ENCODE results near the gene DCDC1. TPM values are rescaled to one million over a fixed set of nuclear protein-coding genes. Genes with fewer than 3 reads are reported as not detected.

The DCDC1 gene
- total and polyA plus RNA-seq, 2 donors (not counting 1 experiment from before 2014, with no cell fraction given): 0.05 to 0.17 TPM

DNA sequence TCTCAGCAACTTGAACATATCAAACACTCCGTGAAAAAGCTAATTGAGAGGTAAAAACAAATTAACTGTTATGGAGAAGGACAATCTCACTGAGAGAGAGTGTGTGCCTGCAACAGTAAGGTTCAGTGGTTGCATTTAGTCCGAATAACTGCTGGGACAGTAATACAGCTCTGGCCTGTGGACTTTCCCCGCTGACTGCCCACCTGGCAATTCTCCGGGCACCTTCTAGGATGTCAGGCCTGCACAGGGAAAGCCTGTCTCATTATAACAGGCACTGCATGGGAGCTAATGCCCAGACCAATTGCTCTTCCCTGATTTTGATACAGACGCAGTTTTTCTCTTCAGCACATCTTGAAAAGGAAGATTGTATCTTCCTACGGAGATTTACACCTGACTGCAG is 251.0 kb downstream of the DCDC1 start:
- no peaks in the 10 kb centered on the region for H3K27me3 ChIP-seq (ENCODE audit: control insufficient read depth, insufficient read depth, low read length)
- no peaks in the 10 kb centered on the region for H3K4me1 ChIP-seq (ENCODE audit: control insufficient read depth, extremely low read depth, insufficient read depth, low read length)
- no peak overlapping the region for H3K4me3 ChIP-seq (replicated peaks in 1 of 4; ENCODE audit: control extremely low read depth in 1 of 4, insufficient read depth in 1 of 4, low read depth in 3 of 4, low read length in 4 of 4)
- no peaks in the 10 kb centered on the region for H3K9me3 ChIP-seq (ENCODE audit: control insufficient read depth, insufficient read depth, low read depth, low read length)
- no peak overlapping the region for H3K4me2 ChIP-seq (ENCODE audit: extremely low read depth, insufficient read depth, low read length)
- TF ChIP-seq CTCF (conservative IDR thresholded peaks at IDR 0.05 in 1 of 2, IDR thresholded peaks at IDR 0.05 in 1 of 2; ENCODE audit: low read depth in 1 of 2, low read length in 2 of 2): no peak
- no peak for TF ChIP-seq EZH2 (IDR thresholded peaks at IDR 0.05; ENCODE audit: low read length, missing control alignments)
- no peak for DNase-seq (ENCODE audit: low read depth in 2 of 2)
- no peaks in the 10 kb centered on the region for H3K36me3 ChIP-seq (ENCODE audit: control insufficient read depth, insufficient read depth, low read length)
- no peak overlapping the region for H3K9ac ChIP-seq (ENCODE audit: insufficient read depth, low read length)
- H3K27ac ChIP-seq (ENCODE audit: insufficient read depth, low read length): no peak overlapping the region
- H3K79me2 ChIP-seq (ENCODE audit: control insufficient read depth, insufficient read depth, low read length): no peaks in the 10 kb centered on the region
- H2AFZ ChIP-seq (ENCODE audit: low read length): no peak overlapping the region
- no peaks in the 10 kb centered on the region for H4K20me1 ChIP-seq (ENCODE audit: control insufficient read depth, extremely low read depth, insufficient read depth, low read length)

GRCh38 chr11:31117038-31117437 is 252.5 kb downstream of the DCDC1 start:
- Histone ChIP-seq H3K36me3 (ENCODE audit: control insufficient read depth, insufficient read depth, low read length) (no peaks in the 10 kb centered on the region), H3K27ac (ENCODE audit: insufficient read depth, low read length) (no peak overlapping the region), H3K4me1 (ENCODE audit: control insufficient read depth, extremely low read depth, insufficient read depth, low read length) (no peaks in the 10 kb centered on the region), H3K27me3 (ENCODE audit: control insufficient read depth, insufficient read depth, low read length) (no peaks in the 10 kb centered on the region), H3K4me2 (ENCODE audit: extremely low read depth, insufficient read depth, low read length) (no peak overlapping the region), H3K9ac (ENCODE audit: insufficient read depth, low read length) (no peak overlapping the region), H3K79me2 (ENCODE audit: control insufficient read depth, insufficient read depth, low read length) (no peaks in the 10 kb centered on the region), H4K20me1 (ENCODE audit: control insufficient read depth, extremely low read depth, insufficient read depth, low read length) (no peaks in the 10 kb centered on the region), H3K9me3 (ENCODE audit: control insufficient read depth, insufficient read depth, low read depth, low read length) (no peaks in the 10 kb centered on the region), H3K4me3 (replicated peaks in 1 of 4; ENCODE audit: control extremely low read depth in 1 of 4, insufficient read depth in 1 of 4, low read depth in 3 of 4, low read length in 4 of 4) (no peak overlapping the region), H2AFZ (ENCODE audit: low read length) (no peak overlapping the region)
- TF ChIP-seq EZH2 (IDR thresholded peaks at IDR 0.05; ENCODE audit: low read length, missing control alignments) (no peak), CTCF (conservative IDR thresholded peaks at IDR 0.05 in 1 of 2, IDR thresholded peaks at IDR 0.05 in 1 of 2; ENCODE audit: low read depth in 1 of 2, low read length in 2 of 2) (no peak)
- DNase-seq (ENCODE audit: low read depth in 2 of 2): no peak

DNA sequence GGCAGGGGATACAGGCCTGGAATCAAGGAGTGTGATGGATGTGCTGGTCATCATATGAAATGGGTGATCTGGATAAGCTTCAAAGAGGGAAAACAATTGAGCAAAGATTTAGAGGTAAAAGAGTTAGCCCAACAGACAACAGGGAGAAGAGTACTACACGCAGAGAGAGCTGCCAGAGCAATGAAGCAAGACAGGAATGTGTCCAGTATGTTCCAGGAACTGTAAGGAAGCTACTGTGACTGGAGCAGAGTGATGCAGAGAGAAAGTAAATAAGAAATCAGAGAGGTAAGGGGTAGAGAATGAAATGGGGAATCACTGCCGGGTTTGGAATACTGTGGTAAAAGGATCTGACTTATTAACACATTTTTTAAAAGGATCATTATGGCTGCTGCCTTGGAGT is 255.1 kb downstream of the DCDC1 start:
- DNase-seq (ENCODE audit: low read depth in 2 of 2): no peak
- Histone ChIP-seq H4K20me1 (ENCODE audit: control insufficient read depth, extremely low read depth, insufficient read depth, low read length) (no peaks in the 10 kb centered on the region), H3K9me3 (ENCODE audit: control insufficient read depth, insufficient read depth, low read depth, low read length) (no peaks in the 10 kb centered on the region), H3K27me3 (ENCODE audit: control insufficient read depth, insufficient read depth, low read length) (no peaks in the 10 kb centered on the region), H3K4me2 (ENCODE audit: extremely low read depth, insufficient read depth, low read length) (no peak overlapping the region), H3K4me3 (replicated peaks in 1 of 4; ENCODE audit: control extremely low read depth in 1 of 4, insufficient read depth in 1 of 4, low read depth in 3 of 4, low read length in 4 of 4) (no peak overlapping the region), H3K79me2 (ENCODE audit: control insufficient read depth, insufficient read depth, low read length) (no peaks in the 10 kb centered on the region), H3K9ac (ENCODE audit: insufficient read depth, low read length) (no peak overlapping the region), H3K36me3 (ENCODE audit: control insufficient read depth, insufficient read depth, low read length) (no peaks in the 10 kb centered on the region), H2AFZ (ENCODE audit: low read length) (no peak overlapping the region), H3K4me1 (ENCODE audit: control insufficient read depth, extremely low read depth, insufficient read depth, low read length) (no peaks in the 10 kb centered on the region), H3K27ac (ENCODE audit: insufficient read depth, low read length) (no peak overlapping the region)
- no peak for TF ChIP-seq CTCF (conservative IDR thresholded peaks at IDR 0.05 in 1 of 2, IDR thresholded peaks at IDR 0.05 in 1 of 2; ENCODE audit: low read depth in 1 of 2, low read length in 2 of 2)
- TF ChIP-seq EZH2 (IDR thresholded peaks at IDR 0.05; ENCODE audit: low read length, missing control alignments): no peak
